ENCODE data around the gene KRTAP10-4.

DNA sequence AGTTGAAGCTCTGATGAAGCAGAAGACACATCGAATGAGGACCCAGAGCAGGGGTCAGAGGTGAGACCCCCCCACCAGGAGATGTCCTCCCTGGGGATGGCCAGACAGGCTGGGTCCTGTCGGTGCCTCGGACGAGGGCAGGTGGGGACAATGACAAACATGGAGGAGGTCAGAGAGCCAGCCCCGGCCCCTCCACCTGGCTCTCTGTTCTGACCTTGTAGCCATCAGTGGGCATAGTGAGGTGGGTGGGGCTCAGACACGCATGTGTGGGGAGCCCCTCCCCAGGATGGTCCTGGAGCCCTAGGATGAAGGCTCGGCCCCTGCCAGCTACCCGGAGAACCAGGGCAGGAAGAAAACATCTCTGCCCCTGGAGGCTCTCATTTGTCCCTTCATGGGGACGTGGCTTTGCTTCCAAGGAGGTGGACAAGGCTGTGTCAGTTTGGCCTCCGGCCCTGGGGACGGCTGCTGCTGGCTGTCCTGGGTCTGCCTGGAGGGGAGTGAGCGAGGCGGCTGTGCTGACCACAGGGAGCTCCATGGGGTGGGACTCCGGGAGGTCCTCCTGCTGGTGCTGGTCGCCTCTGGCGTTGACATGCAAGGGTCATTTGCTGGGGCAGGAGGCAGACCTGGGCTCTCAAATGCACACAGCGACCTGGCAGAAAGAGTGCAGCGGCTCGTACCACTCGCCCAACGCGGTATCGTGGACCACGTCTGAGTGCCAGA lies 16.2 kb downstream of the KRTAP10-4 start:
- no peak for TF ChIP-seq GATA2 (IDR thresholded peaks at IDR 0.05; ENCODE audit: low read depth, low read length)
- no peak for TF ChIP-seq GATA3 (IDR thresholded peaks at IDR 0.05; ENCODE audit: low read depth, low read length)

Measured in SH-SY5Y (cell line).